ENCODE measurements around the gene ZNF862.
A peak's percentile ranks its signal among the peaks of the same experiment; 100 is the strongest.

Gene ZNF862

GRCh38 chr7:149868623-149869290 lies 30.6 kb downstream of the ZNF862 start:
- DNase-seq: peak in 1 of 4 experiments; percentile 16

- no peak for DNase-seq
Observed at GRCh38 chr7:149869291-149869650, 31.1 kb downstream of the ZNF862 start.

GRCh38 chr7:149869867-149870266 lies 31.7 kb downstream of the ZNF862 start:
- DNase-seq: no peak

GRCh38 chr7:149870274-149870673 lies 32.1 kb downstream of the ZNF862 start:
- no peak for DNase-seq

GRCh38 chr7:149870701-149871483 lies 32.7 kb downstream of the ZNF862 start:
- DNase-seq: peak in 1 of 4 experiments; percentile 15

- no peak for DNase-seq
Observed at GRCh38 chr7:149871576-149871975, 33.4 kb downstream of the ZNF862 start.

- no peak for DNase-seq
Observed at GRCh38 chr7:149872419-149873073, 34.4 kb downstream of the ZNF862 start.

GRCh38 chr7:149873074-149873969 lies 35.1 kb downstream of the ZNF862 start, which contains the start of gene ATP6V0E2:
TSS of gene ATP6V0E2 (plus strand) at chr7:149873969. CDS start at chr7:149874066, 97 bp downstream.
- peak; percentile 70 to 83 (median 77) for DNase-seq

- DNase-seq: no peak
Observed at GRCh38 chr7:149873970-149874643, 35.9 kb downstream of the ZNF862 start.

- DNase-seq: no peak
Observed at GRCh38 chr7:149874644-149875028, 36.5 kb downstream of the ZNF862 start.

- no peak for DNase-seq
Observed at GRCh38 chr7:149875396-149875795, 37.2 kb downstream of the ZNF862 start.

- no peak for DNase-seq
Observed at GRCh38 chr7:149877890-149878522, 39.8 kb downstream of the ZNF862 start.

- DNase-seq: no peak
Observed at GRCh38 chr7:149878523-149878921, 40.3 kb downstream of the ZNF862 start.

GRCh38 chr7:149879271-149879743 lies 41.1 kb downstream of the ZNF862 start:
- DNase-seq: no peak

GRCh38 chr7:149879766-149880637 lies 41.8 kb downstream of the ZNF862 start:
- no peak for DNase-seq

GRCh38 chr7:149880638-149881311 lies 42.6 kb downstream of the ZNF862 start:
- no peak for DNase-seq

GRCh38 chr7:149881328-149882247 lies 43.4 kb downstream of the ZNF862 start:
- no peak for DNase-seq

GRCh38 chr7:149882248-149883047 lies 44.3 kb downstream of the ZNF862 start:
- no peak for DNase-seq

All from activated naive CD4-positive, alpha-beta T cell (primary cell).